ENCODE measurements around the gene EN1.

Gene EN1

GRCh38 chr2:118837621-118838020 is 9.8 kb downstream of the EN1 start:
- no peak overlapping the region for H4K91ac ChIP-seq (ENCODE audit: low read depth, low read length)
- H3K79me1 ChIP-seq (ENCODE audit: low read length), result peaks cover 3% of the 10 kb centered on the region
- H3K18ac ChIP-seq (ENCODE audit: low read length), result no peak overlapping the region
- no peak overlapping the region for H3K4ac ChIP-seq (ENCODE audit: low read depth, low read length)
- H3K4me2 ChIP-seq (ENCODE audit: low read length), result no peak overlapping the region
- no peaks in the 10 kb centered on the region for H3K79me2 ChIP-seq (ENCODE audit: control insufficient read depth, insufficient read depth, low read length, poor library complexity)
- no peak overlapping the region for H2BK5ac ChIP-seq (ENCODE audit: low read depth, low read length, poor library complexity)
- H3K4me3 ChIP-seq (ENCODE audit: low read depth, low read length), result no peak overlapping the region
- H3K9ac ChIP-seq (ENCODE audit: low read length), result no peak overlapping the region
- H3K36me3 ChIP-seq (ENCODE audit: control insufficient read depth in 1 of 2, insufficient read depth in 2 of 2, low read length in 2 of 2), result peaks cover 9 to 10% of the 10 kb centered on the region in 2 experiments
- no peak overlapping the region for H3K23ac ChIP-seq (ENCODE audit: low read length)
- WGBS (ENCODE audit: extremely low coverage, insufficient coverage, insufficient read length), result no CpG with 5 or more reads among the region's 2 CpGs
- peaks cover 4% of the 10 kb centered on the region for H3K9me3 ChIP-seq (ENCODE audit: insufficient read depth, low read depth, low read length)
- H2BK12ac ChIP-seq (ENCODE audit: low read length), result no peak overlapping the region
- H2AFZ ChIP-seq (ENCODE audit: insufficient read depth, low read length, poor library complexity), result no peak overlapping the region
- H4K12ac ChIP-seq (ENCODE audit: low read depth, low read length), result no peak overlapping the region
- no peak overlapping the region for H3K27ac ChIP-seq (ENCODE audit: low read depth, low read length)
- H3K27me3 ChIP-seq (ENCODE audit: insufficient read depth, low read length), result peaks cover 81% of the 10 kb centered on the region
- H4K8ac ChIP-seq (ENCODE audit: low read depth, low read length), result no peak overlapping the region
- no peak overlapping the region for H3K14ac ChIP-seq (ENCODE audit: low read length)
- peaks cover 21 to 26% of the 10 kb centered on the region in 2 experiments for H3K4me1 ChIP-seq (ENCODE audit: control insufficient read depth in 1 of 2, insufficient read depth in 2 of 2, low read length in 2 of 2)
- H2AK5ac ChIP-seq (ENCODE audit: low read length), result no peak overlapping the region
- no peak for DNase-seq
- no peak overlapping the region for H2BK120ac ChIP-seq (ENCODE audit: insufficient read depth, low read length, poor library complexity)

- no CpG with 5 or more reads among the region's 9 CpGs for WGBS (ENCODE audit: extremely low coverage, insufficient coverage, insufficient read length)
- H2AFZ ChIP-seq (ENCODE audit: insufficient read depth, low read length, poor library complexity), result no peak overlapping the region
Observed at GRCh38 chr2:118837067-118837466, 10.4 kb downstream of the EN1 start.

GRCh38 chr2:118836411-118836930 is 11.0 kb downstream of the EN1 start:
- no peak overlapping the region for H2BK12ac ChIP-seq (ENCODE audit: low read length)
- H3K27ac ChIP-seq (ENCODE audit: low read depth, low read length), result no peak overlapping the region
- H3K14ac ChIP-seq (ENCODE audit: low read length), result no peak overlapping the region
- no peak overlapping the region for H2AFZ ChIP-seq (ENCODE audit: insufficient read depth, low read length, poor library complexity)
- H3K4ac ChIP-seq (ENCODE audit: low read depth, low read length), result no peak overlapping the region
- H3K18ac ChIP-seq (ENCODE audit: low read length), result no peak overlapping the region
- peaks cover 2% of the 10 kb centered on the region for H3K9me3 ChIP-seq (ENCODE audit: insufficient read depth, low read depth, low read length)
- H3K4me3 ChIP-seq (ENCODE audit: low read depth, low read length), result no peak overlapping the region
- DNase-seq, result no peak
- H2BK5ac ChIP-seq (ENCODE audit: low read depth, low read length, poor library complexity), result no peak overlapping the region
- H3K23ac ChIP-seq (ENCODE audit: low read length), result no peak overlapping the region
- peaks cover 3% of the 10 kb centered on the region for H3K79me1 ChIP-seq (ENCODE audit: low read length)
- H3K79me2 ChIP-seq (ENCODE audit: control insufficient read depth, insufficient read depth, low read length, poor library complexity), result no peaks in the 10 kb centered on the region
- H4K8ac ChIP-seq (ENCODE audit: low read depth, low read length), result no peak overlapping the region
- H3K27me3 ChIP-seq (ENCODE audit: insufficient read depth, low read length), result peaks cover 71% of the 10 kb centered on the region
- peak overlapping the region; percentile 86 for H3K4me2 ChIP-seq (ENCODE audit: low read length)
- peaks cover 4 to 7% of the 10 kb centered on the region in 2 experiments for H3K36me3 ChIP-seq (ENCODE audit: control insufficient read depth in 1 of 2, insufficient read depth in 2 of 2, low read length in 2 of 2)
- H4K12ac ChIP-seq (ENCODE audit: low read depth, low read length), result no peak overlapping the region
- H2AK5ac ChIP-seq (ENCODE audit: low read length), result no peak overlapping the region
- H2BK120ac ChIP-seq (ENCODE audit: insufficient read depth, low read length, poor library complexity), result no peak overlapping the region
- WGBS (ENCODE audit: extremely low coverage, insufficient coverage, insufficient read length), result no CpG with 5 or more reads among the region's 8 CpGs
- peaks cover 23% of the 10 kb centered on the region in 2 experiments for H3K4me1 ChIP-seq (ENCODE audit: control insufficient read depth in 1 of 2, insufficient read depth in 2 of 2, low read length in 2 of 2)
- no peak overlapping the region for H3K9ac ChIP-seq (ENCODE audit: low read length)
- H4K91ac ChIP-seq (ENCODE audit: low read depth, low read length), result no peak overlapping the region

More at GRCh38 chr2:118837067-118837466, 10.4 kb downstream of the EN1 start:
- DNase-seq, result no peak
- no peak overlapping the region for H3K23ac ChIP-seq (ENCODE audit: low read length)
- no peak overlapping the region for H2BK120ac ChIP-seq (ENCODE audit: insufficient read depth, low read length, poor library complexity)
- no peak overlapping the region for H2BK5ac ChIP-seq (ENCODE audit: low read depth, low read length, poor library complexity)
- peaks cover 4% of the 10 kb centered on the region for H3K9me3 ChIP-seq (ENCODE audit: insufficient read depth, low read depth, low read length)
- H3K14ac ChIP-seq (ENCODE audit: low read length), result no peak overlapping the region
- H4K91ac ChIP-seq (ENCODE audit: low read depth, low read length), result no peak overlapping the region
- no peak overlapping the region for H3K4me3 ChIP-seq (ENCODE audit: low read depth, low read length)
- H2BK12ac ChIP-seq (ENCODE audit: low read length), result no peak overlapping the region
- no peak overlapping the region for H3K4ac ChIP-seq (ENCODE audit: low read depth, low read length)
- peaks cover 23 to 26% of the 10 kb centered on the region in 2 experiments for H3K4me1 ChIP-seq (ENCODE audit: control insufficient read depth in 1 of 2, insufficient read depth in 2 of 2, low read length in 2 of 2)
- H4K8ac ChIP-seq (ENCODE audit: low read depth, low read length), result no peak overlapping the region
- no peak overlapping the region for H3K4me2 ChIP-seq (ENCODE audit: low read length)
- H3K36me3 ChIP-seq (ENCODE audit: control insufficient read depth in 1 of 2, insufficient read depth in 2 of 2, low read length in 2 of 2), result peaks cover 9 to 10% of the 10 kb centered on the region in 2 experiments
- H3K79me2 ChIP-seq (ENCODE audit: control insufficient read depth, insufficient read depth, low read length, poor library complexity), result no peaks in the 10 kb centered on the region
- H3K18ac ChIP-seq (ENCODE audit: low read length), result no peak overlapping the region
- no peak overlapping the region for H2AK5ac ChIP-seq (ENCODE audit: low read length)
- H3K27ac ChIP-seq (ENCODE audit: low read depth, low read length), result no peak overlapping the region
- H3K79me1 ChIP-seq (ENCODE audit: low read length), result peaks cover 3% of the 10 kb centered on the region
- H3K27me3 ChIP-seq (ENCODE audit: insufficient read depth, low read length), result peaks cover 77% of the 10 kb centered on the region
- no peak overlapping the region for H4K12ac ChIP-seq (ENCODE audit: low read depth, low read length)
- H3K9ac ChIP-seq (ENCODE audit: low read length), result no peak overlapping the region

GRCh38 chr2:118835746-118836410 is 11.6 kb downstream of the EN1 start:
- Histone ChIP-seq H2BK5ac (ENCODE audit: low read depth, low read length, poor library complexity) (no peak overlapping the region), H3K79me1 (ENCODE audit: low read length) (peaks cover 3% of the 10 kb centered on the region), H2BK120ac (ENCODE audit: insufficient read depth, low read length, poor library complexity) (no peak overlapping the region), H3K18ac (ENCODE audit: low read length) (no peak overlapping the region), H3K9me3 (ENCODE audit: insufficient read depth, low read depth, low read length) (peaks cover 2% of the 10 kb centered on the region), H4K8ac (ENCODE audit: low read depth, low read length) (peak overlapping the region; percentile 45), H3K4me2 (ENCODE audit: low read length) (peak overlapping the region; percentile 86), H2AK5ac (ENCODE audit: low read length) (no peak overlapping the region), H4K91ac (ENCODE audit: low read depth, low read length) (peak overlapping the region; percentile 27), H3K23ac (ENCODE audit: low read length) (no peak overlapping the region), H3K4me1 (ENCODE audit: control insufficient read depth in 1 of 2, insufficient read depth in 2 of 2, low read length in 2 of 2) (peaks cover 23% of the 10 kb centered on the region in 2 experiments), H2AFZ (ENCODE audit: insufficient read depth, low read length, poor library complexity) (peak overlapping the region; percentile 48), H3K27ac (ENCODE audit: low read depth, low read length) (no peak overlapping the region), H2BK12ac (ENCODE audit: low read length) (no peak overlapping the region), H3K36me3 (ENCODE audit: control insufficient read depth in 1 of 2, insufficient read depth in 2 of 2, low read length in 2 of 2) (peaks cover 0 to 7% of the 10 kb centered on the region in 2 experiments), H3K4ac (ENCODE audit: low read depth, low read length) (no peak overlapping the region), H3K27me3 (ENCODE audit: insufficient read depth, low read length) (peaks cover 65% of the 10 kb centered on the region), H3K79me2 (ENCODE audit: control insufficient read depth, insufficient read depth, low read length, poor library complexity) (no peaks in the 10 kb centered on the region), H3K4me3 (ENCODE audit: low read depth, low read length) (peak overlapping the region; percentile 58), H4K12ac (ENCODE audit: low read depth, low read length) (no peak overlapping the region), H3K9ac (ENCODE audit: low read length) (no peak overlapping the region), H3K14ac (ENCODE audit: low read length) (no peak overlapping the region)
- no peak for DNase-seq
- WGBS (ENCODE audit: extremely low coverage, insufficient coverage, insufficient read length), result no CpG with 5 or more reads among the region's 53 CpGs

All from trophoblast cell (in vitro differentiated cells and primary cell).